Endothelial cell of umbilical vein (primary cell): ENCODE measurements around the gene MC2R.

ENCODE experiments used
- CTCF ChIP-seq, 2 donors: IDR thresholded peaks; 1 replicate in 1 of 2; 2 replicates in 1 of 2; pipeline ENCODE4 v1.5.1; 2011; ENCODE audit warnings: low read length in 2 of 2, mild to moderate bottlenecking in 2 of 2, moderate library complexity in 2 of 2, control low read depth in 1 of 2, inconsistent platforms in 1 of 2, low read depth in 1 of 2; ENCODE audit not compliant: insufficient read depth in 1 of 2; ENCODE audit errors: extremely low read depth in 1 of 2
- MYC ChIP-seq: IDR thresholded peaks from one replicate; pipeline ENCODE4 v1.6.1; 2011; ENCODE audit warnings: mild to moderate bottlenecking, low read depth, low read length
- POLR2A ChIP-seq: IDR thresholded peaks from 2 replicates; pipeline ENCODE4 v1.6.1; 2012; ENCODE audit warnings: low read depth, mild to moderate bottlenecking, control low read depth, low read length

GRCh38 chr18:13916559-13916958, 1.2 kb upstream of the MC2R start:
- TF ChIP-seq CTCF (IDR thresholded peaks at IDR 0.05; ENCODE audit: extremely low read depth in 1 of 2, insufficient read depth in 1 of 2, low read depth in 1 of 2, low read length in 2 of 2) (no peak), MYC (no peak), POLR2A (no peak)
